Astrocyte (in vitro differentiated cells and primary cell): ENCODE results near the gene ERF. TPM values are rescaled to one million over a fixed set of nuclear protein-coding genes. Genes with fewer than 3 reads are reported as not detected.
A peak's percentile ranks its signal among the peaks of the same experiment; 100 is the strongest.

ENCODE experiments used
- DNase-seq: peaks from one replicate; pipeline ENCODE4 v3.0.0-alpha.2; 2010; ENCODE audit warnings: low read depth
- FAIRE-seq: peaks from 2 replicates; lab custom pipeline; 2011; peaks lifted over from hg19 to GRCh38; lab: Jason Lieb, UNC
- H2AFZ ChIP-seq: 2 replicates; pipeline ENCODE4 v1.6.0; 2012; ENCODE audit warnings: low read depth, low read length, inconsistent platforms
- H3K27ac ChIP-seq: 2 replicates; pipeline ENCODE4 v1.5.1; 2011; ENCODE audit warnings: low read depth, low read length, inconsistent platforms
- H3K27me3 ChIP-seq: 2 replicates; pipeline ENCODE4 v1.6.0; 2011; ENCODE audit warnings: low read length, inconsistent platforms; ENCODE audit not compliant: insufficient read depth
- H3K36me3 ChIP-seq: 2 replicates; pipeline ENCODE4 v1.5.1; 2011; ENCODE audit warnings: low read length, inconsistent platforms; ENCODE audit not compliant: insufficient read depth
- H3K4me1 ChIP-seq: 2 replicates; pipeline ENCODE4 v1.5.1; 2011; ENCODE audit warnings: low read length, inconsistent platforms; ENCODE audit not compliant: insufficient read depth
- H3K4me2 ChIP-seq: 2 replicates; pipeline ENCODE4 v1.6.0; 2012; ENCODE audit warnings: low read length, inconsistent platforms
- H3K4me3 ChIP-seq: 2 replicates; pipeline ENCODE4 v1.5.1; 2011; ENCODE audit warnings: low read depth, mild to moderate bottlenecking, low read length, inconsistent platforms; ENCODE audit not compliant: insufficient read depth
- H3K79me2 ChIP-seq: 2 replicates; pipeline ENCODE4 v1.6.0; 2012; ENCODE audit warnings: mild to moderate bottlenecking, low read length, inconsistent platforms; ENCODE audit not compliant: insufficient read depth
- H3K9ac ChIP-seq: 2 replicates; pipeline ENCODE4 v1.6.0; 2012; ENCODE audit warnings: mild to moderate bottlenecking, low read length, inconsistent platforms
- H3K9me3 ChIP-seq: 2 replicates; pipeline ENCODE4 v1.5.1; 2012; ENCODE audit warnings: low read depth, mild to moderate bottlenecking, low read length, inconsistent platforms; ENCODE audit not compliant: insufficient read depth
- H4K20me1 ChIP-seq: 2 replicates; pipeline ENCODE4 v1.6.0; 2012; ENCODE audit warnings: low read length, inconsistent platforms; ENCODE audit not compliant: insufficient read depth
- H3K27ac Mint-ChIP-seq: one replicate; pipeline ENCODE4 v1.8.0; 2021; ENCODE audit warnings: mild to moderate bottlenecking, mixed read lengths; ENCODE audit not compliant: unreplicated experiment
- H3K27me3 Mint-ChIP-seq: one replicate; pipeline ENCODE4 v1.8.0; 2021; ENCODE audit warnings: low read depth, mixed read lengths; ENCODE audit not compliant: unreplicated experiment
- H3K36me3 Mint-ChIP-seq: one replicate; pipeline ENCODE4 v1.8.0; 2021; ENCODE audit warnings: low read depth, mixed read lengths; ENCODE audit not compliant: unreplicated experiment
- H3K4me1 Mint-ChIP-seq: one replicate; pipeline ENCODE4 v1.8.0; 2021; ENCODE audit warnings: low read depth, mixed read lengths; ENCODE audit not compliant: unreplicated experiment
- H3K4me3 Mint-ChIP-seq: one replicate; pipeline ENCODE4 v1.8.0; 2021; ENCODE audit warnings: mild to moderate bottlenecking, moderate library complexity, mixed read lengths; ENCODE audit not compliant: unreplicated experiment
- H3K9me3 Mint-ChIP-seq: one replicate; pipeline ENCODE4 v1.8.0; 2021; ENCODE audit warnings: mild to moderate bottlenecking, mixed read lengths; ENCODE audit not compliant: unreplicated experiment
- CTCF ChIP-seq: IDR thresholded peaks from 2 replicates; pipeline ENCODE4 v1.5.1; 2011; ENCODE audit warnings: low read depth, mild to moderate bottlenecking, inconsistent platforms, low read length, moderate library complexity; ENCODE audit not compliant: insufficient read depth
- EZH2 ChIP-seq: IDR thresholded peaks from 2 replicates; pipeline ENCODE4 v1.6.1; 2012; ENCODE audit warnings: mild to moderate bottlenecking, low read length, inconsistent platforms; ENCODE audit not compliant: insufficient read depth
- total RNA-seq: library from RNA; stranded (reverse); gene quantifications from 2 replicates; pipeline ENCODE4 v1.2.1, GENCODE V29; 2021

ERF gene
- total RNA-seq, 1 donor from 2014 or later, result 108 TPM

GRCh38 chr19:42246143-42246921 is 8.6 kb downstream of the ERF start:
- TF ChIP-seq EZH2 (no peak), CTCF (peak; percentile 55)
- peaks cover 35% of the 10 kb centered on the region for H3K4me1 ChIP-seq
- FAIRE-seq (no peak), DNase-seq (peak; percentile 71)
- peaks cover 13% of the 10 kb centered on the region for H3K36me3 ChIP-seq
- Mint-ChIP-seq H3K4me3 (peak overlapping the region; percentile 57), H3K36me3 (peaks cover 4% of the 10 kb centered on the region), H3K4me1 (peaks cover 32% of the 10 kb centered on the region), H3K27ac (peak overlapping the region; percentile 89), H3K27me3 (no peaks in the 10 kb centered on the region), H3K9me3 (no peaks in the 10 kb centered on the region)
- H2AFZ ChIP-seq, result no peak overlapping the region
- H3K4me3 ChIP-seq, result no peak overlapping the region
- H3K9ac ChIP-seq, result peak overlapping the region; percentile 45
- H3K79me2 ChIP-seq, result peaks cover 51% of the 10 kb centered on the region
- H4K20me1 ChIP-seq, result peaks cover 50% of the 10 kb centered on the region
- no peaks in the 10 kb centered on the region for H3K27me3 ChIP-seq
- peak overlapping the region; percentile 53 for H3K27ac ChIP-seq
- no peaks in the 10 kb centered on the region for H3K9me3 ChIP-seq
- peak overlapping the region; percentile 22 for H3K4me2 ChIP-seq

- peaks cover 51% of the 10 kb centered on the region for H3K79me2 ChIP-seq
- no peak overlapping the region for H3K4me3 ChIP-seq
- TF ChIP-seq CTCF (no peak), EZH2 (no peak)
- peak overlapping the region; percentile 55 for H2AFZ ChIP-seq
- peaks cover 31% of the 10 kb centered on the region for H3K4me1 Mint-ChIP-seq
- H3K27ac ChIP-seq, result peak overlapping the region; percentile 53
- peak overlapping the region; percentile 25 for H3K9ac ChIP-seq
- H3K4me3 Mint-ChIP-seq, result peak overlapping the region; percentile 89
- peak overlapping the region; percentile 88 for H3K4me2 ChIP-seq
- no peaks in the 10 kb centered on the region for H3K27me3 ChIP-seq
- peaks cover 30% of the 10 kb centered on the region for H3K4me1 ChIP-seq
- no peaks in the 10 kb centered on the region for H3K9me3 Mint-ChIP-seq
- H3K27me3 Mint-ChIP-seq, result no peaks in the 10 kb centered on the region
- FAIRE-seq, result no peak
- peaks cover 4% of the 10 kb centered on the region for H3K36me3 Mint-ChIP-seq
- no peak for DNase-seq
- H3K36me3 ChIP-seq, result peaks cover 11% of the 10 kb centered on the region
- H4K20me1 ChIP-seq, result peaks cover 50% of the 10 kb centered on the region
- peak overlapping the region; percentile 94 for H3K27ac Mint-ChIP-seq
- no peaks in the 10 kb centered on the region for H3K9me3 ChIP-seq
Measured at GRCh38 chr19:42245231-42245630, 9.7 kb downstream of the ERF start.
